Neuron (in vitro differentiated cells): ENCODE data around the gene IVD.

Experiments used
- H2AFZ ChIP-seq: one replicate; pipeline ENCODE4 v1.6.1; 2013; ENCODE audit warnings: low read depth, mild to moderate bottlenecking, inconsistent platforms, low read length, moderate library complexity
- H3K27me3 ChIP-seq: one replicate; pipeline ENCODE4 v1.6.1; 2013; ENCODE audit warnings: low read length; ENCODE audit not compliant: insufficient read depth
- H3K36me3 ChIP-seq: one replicate; pipeline ENCODE4 v1.6.1; 2013; ENCODE audit warnings: low read length; ENCODE audit not compliant: insufficient read depth
- H3K4me1 ChIP-seq: one replicate; pipeline ENCODE4 v1.6.1; 2013; ENCODE audit warnings: low read length; ENCODE audit not compliant: insufficient read depth
- H3K4me3 ChIP-seq: 2 replicates; pipeline ENCODE4 v1.5.1; 2013; ENCODE audit warnings: mild to moderate bottlenecking, low read length, moderate library complexity
- H3K9me3 ChIP-seq: one replicate; pipeline ENCODE4 v1.6.1; 2013; ENCODE audit warnings: low read length

IVD gene

GRCh38 chr15:40440743-40441564, 35.4 kb downstream of the IVD start, which contains the start of gene BAHD1:
Gene BAHD1, plus strand, starts transcription at chr15:40440953. Its CDS starts 17,512 bp downstream, at chr15:40458465.
- peaks cover 70% of the 10 kb centered on the region for H3K4me1 ChIP-seq

GRCh38 chr15:40441565-40442531, 36.3 kb downstream of the IVD start:
- Histone ChIP-seq H3K9me3 (no peaks in the 10 kb centered on the region), H3K27me3 (peaks cover 27% of the 10 kb centered on the region), H3K4me3 (peak overlapping the region; percentile 84), H2AFZ (peak overlapping the region; percentile 44), H3K36me3 (no peaks in the 10 kb centered on the region), H3K4me1 (peaks cover 64% of the 10 kb centered on the region)

More at GRCh38 chr15:40440743-40441564, 35.4 kb downstream of the IVD start, which contains the start of gene BAHD1:
- no peaks in the 10 kb centered on the region for H3K9me3 ChIP-seq
- H2AFZ ChIP-seq: peak within 1 kb of the TSS; percentile 74
- no peaks in the 10 kb centered on the region for H3K36me3 ChIP-seq
- H3K4me3 ChIP-seq: peak within 1 kb of the TSS; percentile 84
- H3K27me3 ChIP-seq: peaks cover 36% of the 10 kb centered on the region

DNA sequence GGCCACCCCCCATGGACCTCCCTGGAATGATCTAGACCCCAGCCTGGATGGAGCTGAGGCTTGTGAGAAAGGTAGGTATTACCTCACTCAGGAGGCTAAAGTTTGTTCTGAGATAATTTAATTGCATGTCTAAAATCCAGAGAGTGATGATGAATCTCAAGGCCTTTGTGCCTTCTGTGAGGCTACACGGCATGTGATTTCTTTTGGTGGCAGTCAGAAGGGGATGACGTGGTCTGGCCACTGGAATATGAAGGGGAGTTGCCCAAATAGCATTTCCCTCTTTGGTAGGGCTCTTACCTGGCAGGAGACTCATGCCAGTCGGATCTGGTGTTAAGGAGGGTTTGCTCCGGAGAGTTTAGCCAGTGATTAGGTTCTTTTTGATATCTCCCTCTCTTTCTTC, 37.7 kb downstream of the IVD start:
- H3K4me3 ChIP-seq: peak overlapping the region; percentile 84
- H2AFZ ChIP-seq: no peak overlapping the region

DNA sequence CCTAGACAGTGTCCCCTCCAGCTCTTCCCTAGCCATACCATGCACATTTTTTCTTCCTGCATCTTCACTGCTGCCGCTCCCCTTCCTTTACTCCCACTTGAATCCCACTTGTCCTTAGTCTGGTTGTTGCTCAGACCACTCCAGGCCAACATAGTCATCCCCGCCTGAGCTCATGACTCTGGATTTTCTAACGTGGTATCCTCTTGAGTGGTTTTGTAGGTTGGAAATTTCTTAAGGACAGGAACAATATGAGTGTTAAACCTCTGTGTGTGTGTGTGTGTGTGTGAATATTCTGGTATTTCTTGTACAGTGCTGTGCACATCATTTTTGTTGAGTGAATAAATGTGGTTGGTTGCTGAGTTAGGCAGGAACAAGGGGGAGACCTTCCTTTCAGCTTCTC, 38.3 kb downstream of the IVD start:
- no peak overlapping the region for H3K4me3 ChIP-seq
- no peak overlapping the region for H2AFZ ChIP-seq
- H3K36me3 ChIP-seq: no peaks in the 10 kb centered on the region
- no peaks in the 10 kb centered on the region for H3K9me3 ChIP-seq
- H3K27me3 ChIP-seq: peaks cover 7% of the 10 kb centered on the region
- H3K4me1 ChIP-seq: peaks cover 52% of the 10 kb centered on the region

More for the DNA sequence above, 37.7 kb downstream of the IVD start:
- Histone ChIP-seq H3K27me3 (peaks cover 13% of the 10 kb centered on the region), H3K4me1 (peaks cover 56% of the 10 kb centered on the region), H3K9me3 (no peaks in the 10 kb centered on the region), H3K36me3 (no peaks in the 10 kb centered on the region)

GRCh38 chr15:40444736-40445135, 39.1 kb downstream of the IVD start:
- no peak overlapping the region for H3K4me3 ChIP-seq
- H3K9me3 ChIP-seq: no peaks in the 10 kb centered on the region
- no peaks in the 10 kb centered on the region for H3K27me3 ChIP-seq
- H3K36me3 ChIP-seq: no peaks in the 10 kb centered on the region
- H2AFZ ChIP-seq: no peak overlapping the region
- peaks cover 43% of the 10 kb centered on the region for H3K4me1 ChIP-seq

DNA sequence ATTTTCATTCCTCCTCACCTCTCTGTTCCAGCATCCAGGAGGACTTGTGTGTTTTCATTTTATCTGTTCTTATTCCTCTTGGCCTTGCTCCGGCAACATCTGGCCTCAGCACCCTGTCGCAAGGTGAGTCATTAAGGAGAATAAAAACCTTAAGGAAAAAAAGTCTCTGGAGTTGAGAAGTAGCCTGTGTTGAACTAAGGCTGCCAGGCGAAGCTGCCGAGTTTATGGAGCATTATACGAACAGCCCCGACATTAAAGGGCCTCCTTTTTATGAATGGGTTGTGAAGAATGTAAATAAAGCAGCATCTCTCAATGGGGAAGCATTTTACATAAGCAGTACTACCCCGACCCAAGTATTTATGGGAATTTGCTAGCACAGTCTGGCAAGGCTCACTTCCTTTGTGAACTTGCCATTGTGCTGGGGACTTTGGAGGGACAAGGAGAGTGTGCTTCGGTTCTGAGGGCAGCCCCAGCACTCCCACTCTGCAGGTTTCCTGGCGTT, 39.9 kb downstream of the IVD start:
- H2AFZ ChIP-seq: no peak overlapping the region
- no peaks in the 10 kb centered on the region for H3K9me3 ChIP-seq
- H3K4me1 ChIP-seq: peaks cover 39% of the 10 kb centered on the region
- H3K4me3 ChIP-seq: no peak overlapping the region
- H3K27me3 ChIP-seq: no peaks in the 10 kb centered on the region
- H3K36me3 ChIP-seq: no peaks in the 10 kb centered on the region

DNA sequence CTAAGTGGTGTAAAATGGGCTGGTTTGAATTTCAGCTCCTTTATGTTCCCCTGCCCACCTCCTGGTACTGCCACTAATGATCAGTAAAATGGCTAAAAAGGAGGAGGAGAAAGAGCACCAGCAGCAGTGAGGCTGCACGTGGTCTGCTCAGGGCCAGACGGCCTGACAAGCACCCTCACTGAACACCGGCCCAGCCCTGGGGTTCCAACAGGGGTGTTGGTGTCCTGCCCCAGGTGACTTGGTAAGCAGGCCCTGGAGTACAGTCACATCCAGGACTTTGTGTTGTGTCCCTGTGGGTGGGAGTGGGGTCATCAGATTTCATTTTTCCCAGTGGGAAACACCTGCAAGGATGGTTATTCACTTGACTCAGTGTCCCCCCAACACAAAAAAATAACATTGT, 40.5 kb downstream of the IVD start:
- no peaks in the 10 kb centered on the region for H3K9me3 ChIP-seq
- H3K36me3 ChIP-seq: no peaks in the 10 kb centered on the region
- H3K4me1 ChIP-seq: peaks cover 39% of the 10 kb centered on the region
- no peaks in the 10 kb centered on the region for H3K27me3 ChIP-seq
- H3K4me3 ChIP-seq: no peak overlapping the region
- H2AFZ ChIP-seq: no peak overlapping the region

DNA sequence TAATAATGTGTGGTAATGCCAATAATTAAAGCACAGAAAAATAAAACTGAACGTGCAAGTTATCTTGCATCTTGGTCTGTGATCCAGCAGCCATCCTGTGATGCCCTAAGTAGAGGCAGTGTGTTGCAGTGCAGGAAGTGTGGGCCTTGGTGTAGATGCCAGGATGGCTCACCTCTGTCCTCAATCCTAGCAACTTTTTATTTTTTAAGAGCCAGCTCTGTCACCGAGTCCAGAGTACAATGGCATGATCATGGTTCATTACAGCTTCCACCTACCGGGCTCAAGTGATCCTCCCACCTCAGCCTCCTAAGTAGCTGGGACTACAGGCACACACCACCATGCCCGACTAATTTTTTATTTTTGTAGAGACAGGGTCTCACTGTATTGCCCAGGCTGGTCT, 42.8 kb downstream of the IVD start:
- Histone ChIP-seq H3K4me1 (peaks cover 28% of the 10 kb centered on the region), H3K27me3 (no peaks in the 10 kb centered on the region), H3K36me3 (no peaks in the 10 kb centered on the region), H3K9me3 (no peaks in the 10 kb centered on the region), H2AFZ (no peak overlapping the region), H3K4me3 (no peak overlapping the region)

DNA sequence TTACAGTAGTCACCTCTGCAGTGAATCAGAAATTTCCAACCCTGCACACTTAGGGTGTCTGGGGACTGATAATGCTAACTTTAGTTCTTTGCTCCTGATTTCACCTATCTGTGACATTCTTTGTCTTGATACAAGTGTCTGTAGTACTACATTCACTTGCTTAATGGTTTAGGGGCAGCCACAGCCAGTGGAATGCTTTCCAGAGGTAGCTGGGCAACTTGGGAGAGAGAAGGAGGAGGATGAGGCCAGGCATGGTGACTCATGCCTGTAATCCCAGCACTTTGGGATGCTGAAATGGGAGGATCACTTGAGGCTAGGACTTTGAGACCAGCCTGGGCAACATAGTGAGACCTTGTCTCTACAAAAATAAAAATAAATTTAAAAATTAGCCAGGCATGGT, 43.7 kb downstream of the IVD start:
- Histone ChIP-seq H3K9me3 (no peaks in the 10 kb centered on the region), H3K36me3 (no peaks in the 10 kb centered on the region), H3K4me1 (peaks cover 20% of the 10 kb centered on the region), H3K27me3 (no peaks in the 10 kb centered on the region), H3K4me3 (no peak overlapping the region), H2AFZ (no peak overlapping the region)

DNA sequence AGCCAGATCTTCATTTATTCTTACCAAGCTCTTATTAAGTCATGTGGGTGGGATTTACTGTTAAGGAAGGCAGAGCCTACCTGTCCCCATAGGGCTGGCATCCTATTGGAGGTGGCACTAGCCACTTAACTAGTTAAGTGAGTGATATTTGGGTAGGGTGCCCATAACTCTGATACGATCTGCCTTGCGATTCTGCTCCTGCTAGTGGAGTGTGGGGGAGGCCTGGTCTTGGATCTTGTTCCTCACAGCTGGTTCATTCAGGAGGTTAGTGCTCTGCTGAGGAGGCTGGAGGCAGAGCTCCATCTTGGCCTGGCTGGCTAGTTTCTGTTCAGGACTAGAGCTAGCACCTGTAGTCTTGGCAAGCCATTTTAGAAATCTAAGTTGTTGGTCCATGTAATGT, 44.5 kb downstream of the IVD start:
- Histone ChIP-seq H3K36me3 (no peaks in the 10 kb centered on the region), H3K27me3 (no peaks in the 10 kb centered on the region), H3K9me3 (no peaks in the 10 kb centered on the region), H2AFZ (no peak overlapping the region), H3K4me1 (peaks cover 12% of the 10 kb centered on the region), H3K4me3 (no peak overlapping the region)

DNA sequence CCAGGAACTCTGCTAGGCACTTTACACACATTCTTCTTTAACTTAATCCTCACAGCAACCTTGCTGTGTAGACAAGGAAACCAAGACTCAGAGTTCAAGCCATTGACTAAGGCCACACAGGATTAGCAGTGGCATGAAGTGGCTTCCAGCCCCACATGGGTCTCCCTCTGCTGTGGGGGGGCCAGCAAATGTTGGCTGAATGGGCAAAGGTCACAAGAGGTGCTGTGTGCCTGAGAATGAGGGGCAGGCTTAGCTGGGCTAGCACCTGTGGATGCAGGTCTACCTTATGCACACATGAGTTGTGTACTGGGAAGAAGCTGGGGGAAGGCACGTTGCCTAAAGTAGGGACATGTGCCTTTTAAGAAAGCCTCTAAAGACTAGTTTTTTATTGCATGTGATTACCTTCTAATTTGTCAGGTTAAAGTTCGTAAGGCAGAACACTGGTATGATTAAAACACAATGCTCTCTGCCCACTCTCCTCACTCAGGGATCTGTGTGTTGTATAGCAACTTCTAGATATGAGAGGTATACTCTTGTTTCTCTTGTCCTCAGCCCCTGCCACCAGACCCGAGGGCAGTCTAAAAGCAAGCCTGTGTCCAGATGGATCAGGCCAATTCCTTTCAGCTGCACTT, 46.0 kb downstream of the IVD start:
- Histone ChIP-seq H3K4me3 (no peak overlapping the region), H3K36me3 (no peaks in the 10 kb centered on the region), H3K27me3 (no peaks in the 10 kb centered on the region), H3K4me1 (no peaks in the 10 kb centered on the region), H3K9me3 (no peaks in the 10 kb centered on the region), H2AFZ (no peak overlapping the region)

DNA sequence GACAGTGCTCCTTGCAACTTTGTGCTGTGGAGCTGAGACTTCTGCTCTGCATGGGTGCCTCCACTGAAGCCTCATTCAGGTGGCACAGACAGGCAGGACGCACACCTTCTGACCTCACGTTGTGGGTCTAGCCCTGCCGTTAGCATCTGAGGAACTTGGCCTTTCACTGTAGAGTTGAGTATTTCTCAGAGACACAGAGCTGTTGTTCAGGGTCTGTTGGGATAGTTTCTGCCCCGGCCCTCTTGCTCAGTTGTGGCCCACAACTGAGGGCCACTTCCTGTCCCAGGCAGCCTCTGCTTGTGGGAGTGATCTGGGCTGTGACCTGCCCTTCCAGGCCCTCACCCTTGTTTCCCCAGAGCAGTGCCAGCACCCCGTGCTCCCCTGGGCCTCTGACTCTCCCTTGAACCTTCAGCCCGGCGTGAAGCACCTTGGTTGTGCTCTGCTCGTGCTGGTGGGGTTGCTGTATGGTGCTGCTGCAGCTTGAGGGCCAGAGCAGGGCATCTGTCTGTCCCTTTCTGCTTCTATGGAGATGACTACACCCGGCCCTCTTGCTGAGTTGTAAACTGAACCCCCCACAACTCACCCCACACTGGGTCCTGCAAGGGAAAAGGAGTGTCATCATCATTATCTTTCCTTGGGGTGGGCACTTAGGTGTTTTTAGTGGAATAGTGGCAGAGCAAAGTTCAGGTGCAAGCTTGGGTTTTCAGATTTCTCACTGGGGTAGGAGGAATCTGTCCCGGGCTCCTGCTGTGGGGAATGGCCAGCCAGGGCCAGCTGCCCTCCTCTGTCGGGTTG, 46.9 kb downstream of the IVD start:
- H3K4me3 ChIP-seq: no peak overlapping the region
- H3K36me3 ChIP-seq: no peaks in the 10 kb centered on the region
- no peaks in the 10 kb centered on the region for H3K4me1 ChIP-seq
- no peaks in the 10 kb centered on the region for H3K27me3 ChIP-seq
- no peak overlapping the region for H2AFZ ChIP-seq
- no peaks in the 10 kb centered on the region for H3K9me3 ChIP-seq
